GM12874 (cell line): ENCODE data around the gene M1AP.

Source experiments
- CTCF ChIP-seq: IDR thresholded peaks from 2 replicates; pipeline ENCODE4 v1.5.1; 2011; ENCODE audit warnings: low read depth, mild to moderate bottlenecking, control low read depth, low read length, moderate library complexity; ENCODE audit not compliant: insufficient read depth

M1AP gene

GRCh38 chr2:74648009-74648443 lies at the start of gene M1AP:
TSS of gene M1AP (minus strand) at chr2:74648330. CDS start at chr2:74640275, 8,055 bp downstream.
- TF ChIP-seq CTCF = 0 out of 2 replicates have a peak, but pooled peaks have one; percentile 2

- TF ChIP-seq CTCF = no peak
Measured at GRCh38 chr2:74696829-74697228, 48.7 kb upstream of the M1AP start.

GRCh38 chr2:74695663-74696062 lies 47.5 kb upstream of the M1AP start:
- TF ChIP-seq CTCF = no peak

- no peak for TF ChIP-seq CTCF
Measured at GRCh38 chr2:74694281-74694680, 46.2 kb upstream of the M1AP start.

- no peak for TF ChIP-seq CTCF
Measured at GRCh38 chr2:74693668-74694067, 45.5 kb upstream of the M1AP start.

- no peak for TF ChIP-seq CTCF
Measured at GRCh38 chr2:74693213-74693612, 45.1 kb upstream of the M1AP start.

- TF ChIP-seq CTCF = no peak
Measured at GRCh38 chr2:74691929-74692328, 43.8 kb upstream of the M1AP start.
